GM21526 (cell line): ENCODE results near the gene JAZF1.
"Not testable (repeated sequence)": the region's sequence is repeated elsewhere in the genome, so short reads cannot be mapped to it uniquely, and the experiment has no call there.

Source experiments
- ATAC-seq: cut with Tn5 transposase; IDR thresholded peaks from one replicate; pipeline ENCODE4 v1.9.1; 2021; ENCODE audit warnings: moderate library complexity; ENCODE audit not compliant: unreplicated experiment, low FRiP score

JAZF1 gene

DNA sequence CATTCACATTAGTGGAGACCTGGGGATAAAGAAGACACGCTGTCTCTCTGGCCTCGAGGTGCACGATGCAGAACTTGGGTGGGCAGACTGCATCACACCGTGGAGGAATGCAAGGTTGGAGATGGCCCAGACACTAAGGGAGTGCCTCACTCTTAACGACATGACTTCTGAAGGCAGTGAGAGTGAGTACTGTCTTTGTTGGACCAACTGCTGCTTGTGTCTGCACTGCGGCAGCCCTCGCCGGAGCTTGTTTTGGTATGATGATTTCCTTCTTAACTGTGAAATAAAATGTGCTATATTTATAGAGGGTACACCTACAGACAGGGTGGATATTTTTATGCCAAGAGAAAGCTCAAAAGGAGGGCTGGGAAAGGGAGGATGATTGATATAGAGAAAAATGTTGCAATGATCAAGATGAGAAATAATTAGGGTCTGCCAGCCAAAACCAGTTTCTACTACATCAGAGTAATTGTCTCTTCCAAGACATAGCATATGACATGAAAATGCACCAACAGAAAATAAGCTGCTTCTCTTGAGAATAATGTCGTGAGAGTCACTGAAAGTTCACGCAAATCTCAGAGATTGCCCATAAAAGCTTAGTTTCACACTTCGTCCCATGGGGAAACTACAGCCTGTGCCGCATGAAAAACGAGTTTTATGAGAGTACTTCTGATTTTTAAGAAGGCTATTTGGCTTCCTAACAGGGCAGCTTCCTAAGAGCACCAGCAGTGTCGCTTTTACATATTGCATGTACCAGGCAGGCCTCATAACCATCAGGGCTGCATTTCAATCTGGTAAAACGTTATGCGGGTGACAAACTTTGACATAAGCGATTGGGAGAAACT is 313.5 kb downstream of the JAZF1 start:
- no peak for ATAC-seq

DNA sequence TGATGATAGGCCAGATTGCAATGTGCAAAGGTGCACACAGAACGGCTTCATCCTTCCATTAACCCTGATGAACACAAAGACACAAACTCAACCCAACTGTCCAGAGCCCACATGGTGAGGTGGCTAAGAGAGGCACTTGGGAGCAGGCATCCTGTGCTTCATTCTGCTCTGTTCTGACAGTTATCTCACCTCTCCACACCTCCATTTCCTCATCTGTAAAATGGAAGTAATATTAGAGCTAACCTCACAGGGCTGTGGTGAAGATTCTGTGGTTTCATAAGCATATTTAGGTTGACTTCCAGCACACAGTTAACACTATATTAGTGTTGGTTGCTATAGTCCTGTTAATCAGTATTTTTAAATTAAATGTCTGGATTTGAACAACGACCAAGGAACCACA is 314.3 kb downstream of the JAZF1 start:
- ATAC-seq = no peak

DNA sequence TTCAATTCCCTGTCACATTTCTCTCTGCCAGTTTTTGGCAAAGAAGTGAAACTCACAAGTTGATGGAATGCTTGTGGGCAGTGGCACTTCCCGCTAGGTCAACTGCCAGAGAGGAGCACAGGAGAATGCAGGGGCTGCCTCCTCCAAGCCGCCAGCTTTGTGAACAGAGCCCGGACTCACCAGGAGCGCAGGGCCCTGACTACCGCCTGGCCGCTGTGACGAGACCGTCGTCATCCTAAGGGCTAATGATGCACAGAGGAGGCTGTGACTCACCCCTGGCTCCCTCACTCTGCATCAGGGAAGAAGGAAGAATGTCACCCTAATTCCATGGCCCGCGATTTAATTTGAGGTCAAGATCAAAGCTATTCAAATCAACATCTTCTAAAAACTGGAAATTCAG is 316.7 kb downstream of the JAZF1 start:
- ATAC-seq = no peak

DNA sequence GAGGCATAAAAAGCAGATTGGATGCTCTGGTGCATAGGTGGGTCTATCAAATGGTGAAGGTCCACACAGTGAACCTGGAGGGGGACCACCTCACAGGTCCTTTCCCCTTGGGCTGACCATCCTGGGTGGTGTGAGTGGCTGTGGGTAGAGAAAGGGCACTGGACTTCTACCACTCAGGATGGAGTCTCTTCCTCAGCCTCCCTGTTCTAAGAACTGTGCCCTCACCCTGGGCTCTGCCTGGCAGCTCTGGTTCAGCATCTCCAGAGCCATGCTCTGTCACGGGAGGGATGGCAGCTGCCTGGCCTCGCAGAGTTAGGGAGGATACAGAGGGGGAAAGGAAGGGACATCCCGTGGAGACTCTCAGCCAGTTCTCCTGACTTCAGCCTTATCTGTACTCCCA is 318.8 kb downstream of the JAZF1 start:
- no peak for ATAC-seq

DNA sequence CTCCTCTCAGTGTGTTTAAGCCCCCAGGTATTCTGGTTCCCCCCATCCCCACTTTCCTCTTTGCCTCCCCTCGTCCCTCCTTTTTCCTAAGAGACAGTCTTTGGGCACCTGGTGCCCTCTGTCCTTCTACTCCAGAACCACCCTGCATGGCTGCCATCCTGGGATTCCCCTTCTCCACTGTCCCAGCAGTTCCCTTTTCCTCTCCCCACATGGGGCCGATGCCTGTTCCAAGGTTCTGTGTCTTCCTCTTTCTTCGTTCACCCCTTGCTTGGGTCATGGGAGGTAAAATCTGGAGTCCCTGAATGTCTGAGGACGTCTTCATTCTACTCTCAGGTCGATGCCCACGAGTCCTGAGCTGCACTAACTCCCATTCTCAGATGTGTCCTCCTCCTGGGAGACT is 319.8 kb downstream of the JAZF1 start:
- ATAC-seq = no peak

DNA sequence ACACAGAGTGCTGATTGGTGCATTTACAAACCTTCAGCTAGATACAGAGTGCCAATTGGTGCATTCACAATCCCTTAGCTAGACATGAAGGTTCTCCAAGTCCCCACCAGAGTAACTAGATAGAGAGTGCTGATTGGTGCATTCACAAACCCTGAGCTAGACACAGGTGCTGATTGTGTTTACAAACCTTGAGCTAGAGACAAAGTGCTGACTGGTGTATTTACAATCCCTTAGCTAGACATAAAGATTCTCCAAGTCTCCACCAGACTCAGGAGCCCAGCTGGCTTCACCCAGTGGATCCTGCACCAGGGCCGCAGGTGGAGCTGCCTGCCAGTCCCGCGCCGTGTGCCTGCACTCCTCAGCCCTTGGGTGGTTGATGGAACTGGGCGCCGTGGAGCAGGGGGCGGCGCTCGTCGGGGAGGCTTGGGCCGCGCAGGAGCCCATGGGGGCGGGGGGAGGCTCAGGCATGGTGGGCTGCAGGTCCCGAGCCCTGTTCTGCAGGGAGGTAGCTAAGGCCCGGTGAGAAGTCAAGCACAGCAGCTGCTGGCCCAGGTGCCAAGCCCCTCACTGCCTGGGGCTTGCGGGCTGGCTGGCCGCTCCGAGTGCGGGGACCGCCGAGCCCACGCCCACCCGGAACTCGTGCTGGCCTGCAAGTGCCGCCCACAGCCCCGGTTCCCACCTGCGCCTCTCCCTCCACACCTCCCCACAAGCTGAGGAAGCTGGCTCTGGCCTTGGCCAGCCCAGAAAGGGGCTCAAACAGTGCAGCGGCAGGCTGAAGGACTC is 323.7 kb downstream of the JAZF1 start:
- ATAC-seq = not testable (repeated sequence)

DNA sequence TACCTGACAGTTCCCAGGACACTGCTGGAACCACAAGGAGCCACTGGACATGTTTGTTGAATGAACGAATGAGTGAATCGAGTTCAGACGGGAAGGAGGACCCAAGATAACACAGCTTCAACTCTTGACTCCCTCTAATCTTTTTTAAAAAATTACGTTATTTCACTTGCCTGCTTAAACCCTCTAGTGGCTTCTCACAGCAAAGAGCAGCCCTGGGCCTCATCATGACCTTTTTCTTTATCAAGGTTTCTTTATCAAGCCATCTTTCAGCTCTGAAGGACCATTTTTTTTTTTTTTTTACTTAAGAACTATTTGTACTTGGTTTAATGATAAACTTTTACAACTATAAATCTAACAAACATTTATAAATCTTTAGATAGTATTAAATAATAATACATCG is 330.1 kb downstream of the JAZF1 start:
- no peak for ATAC-seq

DNA sequence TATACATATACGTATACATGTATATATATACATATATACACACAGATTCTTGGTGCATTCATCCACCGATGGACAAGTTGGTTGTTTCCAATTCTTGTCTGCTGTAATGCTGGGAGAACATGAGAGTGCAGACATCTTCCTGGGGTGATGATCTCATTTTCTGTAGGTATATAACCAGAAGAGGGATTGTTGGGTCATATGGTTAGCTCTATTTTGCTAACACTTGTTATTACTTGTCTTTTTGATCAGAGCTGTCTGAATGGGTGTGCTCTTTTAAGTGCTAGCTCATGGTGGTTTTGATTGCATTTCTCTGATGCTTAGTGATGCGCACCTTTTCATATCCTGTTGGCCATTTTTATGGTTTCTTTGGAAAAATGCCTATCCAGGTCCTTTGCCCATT is 334.2 kb downstream of the JAZF1 start:
- no peak for ATAC-seq

DNA sequence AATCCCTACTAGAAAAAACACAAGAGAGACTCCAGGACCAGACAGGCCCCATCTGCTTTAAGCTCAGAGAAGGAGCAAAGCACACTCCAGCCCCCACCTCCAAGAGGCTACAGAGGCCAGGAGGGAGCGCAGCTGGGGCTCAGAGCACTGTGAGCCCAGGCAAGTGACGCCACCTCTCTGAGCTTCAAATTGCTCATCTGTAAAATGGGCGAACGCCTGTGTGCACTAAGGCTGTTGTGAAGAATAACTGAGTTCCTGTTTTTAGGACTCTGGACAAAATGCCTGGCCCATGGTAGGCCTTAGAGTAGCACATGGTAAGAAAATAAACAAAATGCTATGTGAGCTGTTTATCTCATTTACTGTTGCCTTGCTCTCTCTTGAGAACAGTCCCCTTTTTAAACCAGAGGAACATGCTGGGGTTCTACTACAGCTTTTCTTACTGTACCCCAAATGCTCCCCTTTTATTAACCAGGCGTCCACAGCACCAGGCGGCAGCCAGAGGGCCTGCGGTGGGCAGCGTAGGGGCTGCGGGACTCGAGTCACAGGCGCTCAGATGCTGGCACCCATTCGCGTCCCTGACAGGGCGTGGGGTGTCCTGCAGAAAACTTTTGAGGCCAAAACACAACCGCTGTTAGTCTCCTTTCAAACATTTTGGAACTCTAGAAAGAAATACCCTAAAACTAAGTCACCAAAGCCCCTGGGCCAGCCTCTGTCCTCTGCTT is 336.9 kb downstream of the JAZF1 start:
- no peak for ATAC-seq

DNA sequence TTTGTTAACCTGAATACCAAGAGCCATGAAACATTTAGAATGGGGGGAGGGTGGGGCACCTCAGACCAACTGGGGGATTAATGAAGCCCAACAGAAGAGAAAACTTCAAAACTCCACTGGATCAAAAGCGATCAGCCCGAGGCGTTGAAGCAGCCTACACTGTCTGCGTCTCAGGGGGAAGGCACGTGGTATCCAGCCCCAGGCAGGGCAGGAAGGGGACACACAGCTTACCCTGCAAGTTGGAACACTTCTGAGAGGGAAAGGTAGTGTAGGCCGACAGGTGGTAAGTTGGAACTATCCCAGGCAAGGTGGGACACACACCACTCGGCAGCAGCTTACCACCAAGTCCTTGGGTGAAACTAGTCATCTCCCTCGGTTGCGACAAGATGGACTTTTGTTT is 337.7 kb downstream of the JAZF1 start:
- no peak for ATAC-seq

DNA sequence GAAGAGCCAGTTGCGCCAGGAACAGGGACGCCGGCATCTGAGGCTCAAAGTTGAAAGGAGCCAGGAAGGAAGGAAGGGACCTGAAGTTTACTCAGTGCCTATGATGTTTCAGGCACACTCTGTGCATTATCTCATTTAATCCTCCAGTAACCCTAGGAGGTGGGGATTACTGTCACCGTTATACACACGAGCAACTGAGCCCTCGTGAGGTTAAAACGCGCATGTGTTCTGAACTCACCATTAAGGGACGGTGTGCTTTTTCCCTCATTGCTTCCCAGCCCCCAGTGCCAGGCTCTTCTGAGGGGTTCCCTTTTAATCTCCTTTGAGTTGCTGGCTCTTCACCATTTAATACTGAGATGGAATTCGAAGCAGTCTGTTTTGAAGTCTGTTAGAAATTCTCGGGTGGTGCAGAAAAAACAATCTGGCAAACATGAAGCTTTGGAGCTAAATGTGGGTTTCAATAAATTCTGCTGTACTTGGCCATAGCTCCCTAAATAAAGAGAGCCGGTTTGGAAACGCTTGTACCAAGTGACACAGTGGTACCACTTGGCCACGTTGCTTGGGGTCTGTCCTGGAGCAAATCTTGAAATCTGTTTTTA is 338.4 kb downstream of the JAZF1 start:
- no peak for ATAC-seq

DNA sequence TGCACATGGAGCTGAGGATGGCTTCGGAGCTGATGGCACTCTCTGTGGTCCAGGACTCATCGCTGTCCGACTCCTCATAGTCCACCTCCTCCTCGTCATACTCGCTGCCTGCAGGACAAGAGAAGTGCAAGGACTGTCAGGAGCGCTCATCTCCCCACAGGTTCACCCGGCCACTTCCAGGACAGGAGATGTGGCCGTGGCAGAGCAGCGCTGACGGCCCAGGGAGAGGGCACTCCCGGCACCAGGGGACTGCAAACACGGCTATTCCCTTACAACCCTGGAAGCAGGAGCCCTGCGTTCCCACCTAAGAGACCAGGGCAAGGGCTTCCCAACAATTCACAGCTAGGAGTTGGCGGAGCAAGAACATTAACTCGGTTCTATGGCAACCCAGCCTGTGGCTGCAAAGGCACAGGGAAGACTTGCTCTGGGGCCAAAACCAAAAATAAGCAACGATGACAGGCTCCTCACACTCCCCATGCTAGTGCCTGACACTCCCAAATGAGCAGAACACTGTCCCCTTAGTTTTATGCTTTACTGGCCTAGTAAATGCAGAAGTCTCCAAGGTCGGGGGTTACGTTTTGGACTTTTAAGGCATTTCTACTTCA is 339.7 kb downstream of the JAZF1 start:
- no peak for ATAC-seq

DNA sequence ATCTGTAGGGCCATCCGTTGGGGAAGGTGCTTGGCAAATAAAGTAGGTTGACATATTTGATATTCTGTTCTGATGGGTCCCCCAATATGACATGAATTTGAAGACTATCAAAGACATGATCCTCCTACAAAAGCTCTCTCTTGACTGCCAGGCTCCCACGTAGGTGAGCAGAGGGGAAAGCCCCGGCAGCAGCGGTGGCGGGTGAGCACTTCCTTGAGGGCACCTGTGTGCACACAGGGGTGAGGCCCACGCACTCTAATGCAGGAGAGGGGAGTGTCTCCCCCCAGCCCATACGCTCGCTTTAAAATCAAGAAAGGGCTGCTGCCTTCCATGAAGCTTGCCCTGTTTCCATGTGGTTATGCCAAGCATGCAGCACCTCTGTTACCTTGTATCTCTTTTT is 340.3 kb downstream of the JAZF1 start:
- no peak for ATAC-seq

DNA sequence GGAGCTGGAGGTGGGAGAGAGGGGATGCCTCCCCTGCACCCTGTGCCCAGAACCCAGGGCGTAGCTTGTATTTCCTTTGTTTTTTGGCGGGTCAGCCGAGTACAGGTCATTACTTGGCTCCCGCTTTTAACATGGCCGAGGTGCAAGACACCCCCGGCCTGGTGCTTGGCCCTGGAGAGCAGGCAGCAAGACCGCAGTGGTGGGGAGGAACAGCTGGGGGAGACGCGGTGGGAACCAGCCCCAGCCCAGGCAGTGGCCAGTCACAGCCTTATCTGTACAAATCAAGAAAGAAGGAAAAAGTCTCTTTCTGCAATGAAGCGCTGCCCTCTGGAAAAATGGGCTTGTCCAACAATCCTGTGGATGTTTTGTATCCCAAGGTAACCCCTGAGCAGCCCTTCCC is 341.5 kb downstream of the JAZF1 start:
- no peak for ATAC-seq

DNA sequence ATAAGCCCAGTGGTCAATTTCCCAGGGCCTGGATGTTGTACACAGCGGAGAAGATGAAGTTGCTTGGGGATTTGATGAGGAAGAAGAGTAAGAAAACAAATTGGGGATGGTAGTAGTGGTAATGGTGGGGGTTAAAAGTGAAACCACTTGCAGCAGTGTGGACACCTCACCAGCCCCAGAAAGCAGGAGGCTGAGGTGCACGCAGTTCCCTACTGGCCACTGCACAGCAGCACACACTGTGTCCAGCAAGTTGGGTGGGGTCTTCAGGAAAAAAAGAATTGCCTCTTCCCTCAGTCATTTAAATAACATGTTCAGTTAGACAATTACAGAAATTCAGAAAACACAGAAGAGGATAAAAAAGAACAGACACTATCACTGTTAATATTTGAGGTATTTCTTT is 344.1 kb downstream of the JAZF1 start:
- ATAC-seq = no peak

DNA sequence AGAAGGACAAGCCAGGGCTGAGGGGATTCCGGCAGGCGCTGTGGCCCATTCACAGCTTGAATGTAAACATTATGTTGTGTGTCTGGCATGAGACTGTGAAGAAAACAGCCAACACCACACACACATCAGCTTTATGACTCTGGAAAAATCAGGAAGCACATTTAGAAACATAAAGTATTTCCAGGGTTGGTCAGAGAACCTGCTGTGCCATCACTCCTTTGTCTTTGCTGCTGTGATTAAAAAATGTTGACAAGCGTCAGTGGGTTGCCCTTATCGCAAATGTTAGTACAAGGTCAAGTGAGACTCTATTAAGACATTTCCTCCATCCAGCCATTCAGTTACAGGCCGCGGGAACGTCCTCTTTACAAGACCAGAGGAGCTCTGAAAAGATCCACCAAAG is 345.2 kb downstream of the JAZF1 start:
- ATAC-seq = no peak

DNA sequence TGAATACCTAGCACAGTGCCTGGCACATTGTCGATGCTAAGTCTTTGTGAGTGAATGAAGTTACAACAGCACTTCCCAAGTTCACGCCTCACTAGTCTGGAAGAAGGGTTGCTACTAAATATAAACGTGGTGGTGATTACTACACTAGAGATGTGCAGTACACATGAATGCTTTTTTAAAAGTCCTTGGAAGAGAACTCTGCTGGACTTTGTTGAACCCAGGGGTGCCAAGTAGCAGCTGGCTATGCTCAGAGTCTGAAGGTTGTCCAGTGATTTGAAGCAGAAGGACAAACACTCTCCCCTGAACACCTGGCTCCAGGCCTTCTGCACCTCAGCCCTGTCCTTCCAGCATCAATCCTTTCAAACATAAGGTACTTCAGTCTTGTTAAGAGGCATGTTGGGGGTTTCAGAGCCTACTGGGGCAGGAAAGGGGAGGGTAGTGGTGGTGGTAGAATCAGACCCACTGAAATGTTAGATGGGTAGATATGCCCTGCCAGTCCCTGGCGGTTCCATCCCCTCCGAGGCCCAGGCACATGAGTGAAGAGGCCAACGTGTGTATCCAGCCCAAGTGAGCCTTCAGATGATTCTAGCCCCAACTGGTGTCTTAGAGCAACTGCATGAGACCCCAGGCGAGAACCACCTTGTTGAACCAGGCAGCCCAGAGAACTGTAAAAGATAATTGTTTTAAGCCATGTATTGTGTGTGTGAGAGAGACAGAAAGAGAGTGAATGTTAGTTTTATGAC is 346.2 kb downstream of the JAZF1 start:
- no peak for ATAC-seq

DNA sequence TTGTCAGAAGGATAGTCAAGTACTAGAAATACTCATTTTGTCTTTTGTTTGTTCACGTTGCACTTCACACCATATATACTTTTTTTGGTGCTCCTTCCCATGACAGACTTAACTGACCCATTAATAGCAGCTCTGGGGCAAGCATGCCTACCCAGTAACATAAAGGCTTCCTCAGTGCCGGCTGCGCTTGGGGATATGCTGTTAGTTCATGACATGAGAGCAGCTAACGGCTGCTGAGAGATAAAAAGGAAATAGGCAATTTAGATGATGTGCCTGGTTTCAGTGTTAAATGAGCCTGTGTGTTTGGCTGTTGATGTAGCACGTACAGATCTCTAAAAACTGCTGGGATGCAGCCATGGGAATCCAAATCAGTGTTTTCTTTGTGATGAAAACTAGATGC is 354.2 kb downstream of the JAZF1 start:
- ATAC-seq = no peak

DNA sequence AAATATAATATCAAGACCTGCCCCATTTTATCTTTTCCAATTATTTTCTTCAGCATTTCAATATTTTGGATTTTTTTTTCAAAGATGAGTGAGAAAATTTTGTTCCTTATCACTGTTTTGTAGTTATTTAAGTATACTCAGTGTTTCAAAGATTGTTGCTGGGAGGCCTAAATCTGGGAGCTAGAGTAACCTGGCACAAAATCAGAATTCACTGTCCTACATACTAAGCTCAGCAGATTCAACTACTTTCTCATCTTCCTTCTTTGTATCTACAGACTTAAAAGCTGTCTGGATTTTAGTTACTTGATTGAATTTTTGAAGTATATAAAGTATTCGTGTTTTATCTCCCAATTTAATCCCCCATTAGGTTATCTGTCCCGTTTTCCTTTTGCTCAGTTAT is 354.7 kb downstream of the JAZF1 start:
- no peak for ATAC-seq

DNA sequence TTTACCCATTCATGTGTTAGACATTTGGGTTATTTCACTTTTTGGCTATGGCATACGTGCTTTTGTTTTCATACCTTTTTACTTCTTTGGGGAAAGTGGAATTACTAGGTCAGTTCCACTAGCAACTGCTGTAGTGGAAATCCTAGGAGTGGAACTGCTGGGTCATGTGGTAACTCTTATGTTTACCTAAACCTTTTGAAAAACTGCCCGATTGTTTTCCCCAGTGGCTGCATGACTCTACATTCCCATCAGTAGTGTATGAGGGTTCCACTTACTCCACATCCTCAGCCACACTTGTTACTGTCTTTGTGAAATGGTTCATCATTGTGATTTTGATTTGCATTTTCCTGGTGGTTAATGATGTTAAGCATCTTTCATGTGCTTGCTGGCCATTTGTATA is 358.4 kb downstream of the JAZF1 start:
- ATAC-seq = no peak
